NOMO-1 treated with DMSO at 0.1 percent for 48 hours (cell line): ENCODE results near the gene DGKB.

Source experiments
- DNase-seq: peaks from one replicate; lab custom pipeline; 2025; ENCODE audit not compliant: unreplicated experiment; lab: John Stamatoyannopoulos, UW

The DGKB gene

DNA sequence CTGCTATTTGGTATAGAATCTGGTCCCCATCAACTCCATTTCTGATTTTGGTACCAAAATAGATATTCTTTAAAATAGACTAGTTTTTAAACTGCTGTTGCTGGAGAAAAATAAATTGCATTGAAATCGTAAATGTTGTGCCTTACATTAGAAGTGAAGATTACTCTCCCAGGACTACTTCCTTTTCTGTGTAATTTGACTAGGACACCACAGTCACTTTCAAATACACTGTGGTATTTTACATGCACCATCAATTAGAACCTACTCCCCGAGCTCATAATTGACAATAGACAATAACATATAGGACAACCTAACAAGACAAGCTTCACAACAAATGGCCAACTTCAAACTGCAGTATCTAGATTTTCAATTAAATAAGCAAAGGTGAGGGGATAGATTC, 211.5 kb downstream of the DGKB start:
- peak; percentile 61 for DNase-seq

DNA sequence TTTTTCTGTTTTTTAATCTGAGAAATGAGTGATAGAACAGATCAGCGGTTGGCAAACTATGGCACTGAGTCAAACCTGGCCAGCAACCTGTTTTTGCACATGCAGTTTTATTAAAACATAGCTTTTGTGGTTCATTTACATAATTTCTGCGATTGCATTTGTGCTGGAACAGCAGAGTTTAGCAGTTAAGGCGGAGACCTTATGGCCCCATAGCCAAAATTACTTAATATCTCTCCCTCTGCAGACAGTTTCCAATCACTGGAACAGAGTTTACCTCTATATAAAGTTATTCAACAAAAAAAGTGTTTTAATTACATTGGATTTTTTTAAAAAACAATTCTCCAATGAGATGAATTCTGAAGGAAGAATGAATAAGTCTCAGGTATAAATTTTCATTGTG, 212.1 kb downstream of the DGKB start:
- peak; percentile 29 for DNase-seq

DNA sequence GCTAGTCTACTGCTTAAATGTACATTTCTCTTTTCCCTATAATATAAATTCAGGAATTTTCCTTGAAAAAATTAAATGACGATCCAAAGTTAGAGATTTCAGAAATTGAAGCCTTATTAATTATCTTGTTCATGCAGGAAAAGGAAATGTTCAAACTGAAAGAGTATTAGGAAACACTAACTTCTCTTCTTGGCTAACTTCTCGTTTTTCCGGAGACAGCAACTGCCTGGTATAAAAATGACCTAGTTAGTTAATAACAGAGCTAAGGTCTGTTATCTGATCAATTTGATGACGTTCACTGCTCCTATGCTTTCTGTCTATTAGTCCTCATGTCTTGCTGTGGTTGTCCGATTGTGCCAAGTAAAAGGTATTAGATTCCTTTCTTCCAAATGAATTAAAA, 212.5 kb downstream of the DGKB start:
- peak; percentile 83 for DNase-seq

DNA sequence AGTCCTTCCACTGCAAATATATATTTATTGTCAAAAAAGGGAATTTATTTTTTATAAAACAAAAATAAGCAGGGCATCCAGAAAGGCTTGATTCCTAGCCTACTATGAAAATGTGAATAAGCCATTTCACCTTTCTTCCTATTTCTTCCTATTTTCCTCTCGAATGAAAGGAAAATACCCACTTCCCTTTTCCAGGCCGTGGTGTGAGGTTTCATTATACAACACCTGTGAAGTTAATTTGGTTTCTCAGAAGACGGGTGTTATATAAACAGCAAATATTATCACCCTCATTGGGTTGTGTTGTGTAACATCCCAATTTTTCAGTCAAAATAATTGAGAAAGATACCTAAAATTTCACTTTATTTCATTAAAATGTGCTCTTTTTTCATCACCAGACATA, 214.3 kb downstream of the DGKB start:
- DNase-seq: no peak

DNA sequence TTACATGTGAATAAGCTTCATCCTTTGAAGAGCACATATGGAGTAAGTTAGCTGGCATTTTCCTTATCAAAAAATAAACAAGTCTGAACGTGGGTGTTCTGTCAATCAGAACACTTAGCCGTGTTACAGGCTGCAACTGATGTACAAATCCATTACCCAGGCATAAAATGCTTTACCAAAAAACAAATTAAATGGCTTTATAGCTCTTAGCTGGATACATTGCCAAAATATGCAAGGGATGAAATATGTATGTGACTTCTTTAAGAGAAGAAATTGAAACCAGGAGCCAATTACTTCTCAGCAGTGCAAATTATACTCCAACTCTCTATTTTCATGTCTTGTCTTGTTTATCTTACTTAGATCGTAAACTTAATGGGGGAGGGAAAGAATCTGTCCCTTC, 214.8 kb downstream of the DGKB start:
- no peak for DNase-seq

DNA sequence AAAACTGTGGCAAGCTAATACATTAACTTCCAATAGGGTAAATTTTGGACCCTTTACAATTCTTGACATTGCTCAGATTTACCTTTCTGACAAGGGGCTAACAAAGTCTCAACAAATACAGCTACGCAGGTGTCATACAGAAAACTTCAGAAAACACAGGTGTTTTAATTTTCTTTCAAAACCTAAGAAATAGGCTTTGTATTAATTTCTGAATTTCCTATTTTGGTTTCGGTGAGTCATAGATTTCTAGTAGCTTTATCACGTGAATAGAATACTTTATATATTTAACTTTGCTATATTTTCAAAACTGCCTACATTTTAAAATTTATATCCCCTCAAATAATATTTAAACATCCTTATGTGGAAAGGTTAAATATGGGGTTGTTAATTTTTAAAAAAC, 215.3 kb downstream of the DGKB start:
- DNase-seq: no peak

DNA sequence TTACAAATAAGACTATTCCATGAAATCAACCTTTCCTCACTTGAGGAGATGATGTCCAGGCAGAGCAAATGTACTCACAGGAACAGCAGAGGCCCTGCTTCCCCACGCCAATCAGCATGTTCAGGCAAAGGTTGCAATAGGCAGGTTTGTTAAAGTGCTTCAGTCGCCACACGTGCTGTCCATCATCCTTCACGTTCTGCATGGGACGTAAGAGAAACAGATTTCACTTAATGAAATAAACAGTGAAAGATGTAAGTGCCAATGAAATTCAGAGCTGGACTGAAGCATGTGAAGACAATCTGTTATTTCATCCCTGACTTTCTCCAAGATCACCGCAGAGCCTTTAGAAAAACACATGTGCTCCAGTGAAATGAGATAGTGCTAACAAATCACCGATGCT, 217.4 kb downstream of the DGKB start:
- no peak for DNase-seq

DNA sequence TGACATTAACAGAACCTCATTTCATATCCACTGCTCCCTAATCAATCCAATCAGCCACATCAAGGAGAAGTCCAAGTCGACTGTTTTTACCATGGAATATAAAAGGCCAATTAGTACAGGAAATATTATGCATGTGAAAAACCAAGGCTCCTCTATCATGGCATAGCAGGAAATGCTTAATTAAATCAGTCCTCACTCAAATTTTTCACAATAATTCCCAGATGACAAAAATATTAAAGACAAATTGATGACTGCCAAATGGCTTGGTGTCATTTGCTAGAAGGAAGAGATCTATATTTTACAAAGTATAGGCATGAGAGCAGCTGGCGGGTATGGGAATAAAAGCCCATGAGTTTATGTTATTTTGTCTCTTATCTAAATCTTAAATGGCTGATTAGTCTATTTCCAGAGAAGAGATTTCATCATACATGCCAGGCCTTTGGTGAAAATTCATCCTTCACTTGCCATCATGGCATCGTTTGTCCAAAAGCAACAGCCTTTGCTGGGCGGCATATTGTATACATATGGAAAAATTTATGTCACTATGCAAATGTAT, 219.6 kb downstream of the DGKB start:
- no peak for DNase-seq

DNA sequence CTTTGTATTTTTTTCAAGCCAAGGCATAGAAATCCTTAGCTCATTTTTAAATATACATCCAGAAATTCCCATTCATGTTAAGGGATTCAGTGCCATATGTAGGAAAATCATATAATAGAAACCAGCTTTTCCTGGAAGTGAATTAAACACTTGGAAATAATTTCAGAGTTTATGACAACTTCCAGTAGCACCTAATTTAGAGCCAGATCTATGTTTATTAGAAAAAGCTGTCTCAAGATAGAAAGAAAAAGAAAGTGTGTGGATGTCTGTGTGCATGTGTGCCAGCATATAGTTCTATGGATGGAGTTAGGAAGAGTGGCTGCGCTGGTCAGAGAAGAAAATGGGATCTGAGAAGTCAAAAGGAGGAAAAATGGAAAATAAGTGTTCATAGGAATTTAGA, 225.7 kb downstream of the DGKB start:
- no peak for DNase-seq

DNA sequence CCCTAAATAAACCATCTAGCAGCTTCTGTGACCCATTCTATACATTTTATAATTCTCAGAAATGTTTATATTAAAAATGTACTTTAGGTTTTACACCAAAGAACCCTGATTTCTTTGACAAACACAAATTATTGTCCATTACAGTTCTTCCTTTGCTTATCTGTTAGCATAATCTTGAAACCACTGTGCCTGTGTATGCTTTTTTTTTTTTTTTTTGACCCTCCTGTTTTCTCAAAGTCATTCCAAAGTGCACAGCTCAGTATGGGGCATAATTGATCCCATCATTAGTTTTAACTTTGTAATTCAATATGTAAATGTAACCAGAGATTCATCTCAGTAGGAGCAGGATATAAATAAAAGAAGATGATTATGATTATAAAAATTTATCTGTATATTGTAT, 229.3 kb downstream of the DGKB start:
- DNase-seq: no peak

DNA sequence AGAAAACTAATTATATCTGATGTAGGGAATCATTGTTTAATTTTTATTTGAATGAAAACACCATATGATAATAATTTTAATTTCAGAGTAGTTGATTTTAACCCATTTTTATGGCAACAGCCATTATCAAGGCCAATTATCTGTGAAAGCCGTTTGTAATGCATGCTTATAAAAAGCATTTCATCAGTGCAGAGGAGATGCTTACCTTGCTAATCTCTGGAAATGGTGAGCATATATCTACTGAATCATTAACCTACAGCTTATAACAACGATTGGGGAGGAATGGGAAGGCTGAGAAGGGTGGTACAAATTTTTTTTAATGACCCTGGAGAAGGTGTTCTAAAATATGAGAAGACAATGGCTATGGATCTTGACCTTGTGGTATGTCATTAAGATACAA, 235.6 kb downstream of the DGKB start:
- no peak for DNase-seq

DNA sequence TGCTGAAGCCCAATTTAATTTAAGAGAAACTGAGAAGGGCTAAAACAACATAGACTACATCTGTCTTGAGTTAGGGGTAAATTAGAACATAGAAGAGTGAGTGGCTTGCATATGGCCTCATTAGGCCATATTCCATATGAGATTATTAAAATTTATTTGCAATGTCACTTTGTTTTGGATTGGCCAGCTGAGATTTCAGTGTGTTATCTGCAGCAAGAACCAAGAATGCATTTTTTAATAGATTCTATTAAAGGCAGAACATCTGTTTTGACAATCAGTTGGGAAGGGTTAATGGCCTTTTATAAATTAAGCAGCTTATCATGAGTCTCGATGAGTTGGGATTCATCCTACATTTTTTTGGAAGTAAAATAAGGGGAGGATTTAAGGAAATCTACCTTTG, 236.2 kb downstream of the DGKB start:
- DNase-seq: no peak

DNA sequence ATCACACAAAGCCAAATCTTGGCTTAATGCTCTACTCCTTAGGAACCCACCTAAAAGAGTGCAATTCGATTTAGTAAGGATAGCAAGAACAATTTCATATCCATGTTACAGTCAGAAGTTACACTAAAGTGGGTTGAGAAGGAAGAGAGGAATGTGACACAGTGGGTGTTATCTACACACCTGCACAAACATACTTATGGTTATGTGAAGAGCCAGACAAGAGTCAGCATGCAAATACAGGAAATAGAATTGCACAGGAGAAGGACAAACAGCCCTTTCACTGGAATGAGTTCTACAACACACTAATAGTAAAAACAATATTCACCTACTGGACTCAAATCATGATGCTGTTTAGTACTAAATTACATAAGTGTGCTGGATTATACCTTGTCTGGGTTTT, 262.8 kb downstream of the DGKB start:
- DNase-seq: no peak

DNA sequence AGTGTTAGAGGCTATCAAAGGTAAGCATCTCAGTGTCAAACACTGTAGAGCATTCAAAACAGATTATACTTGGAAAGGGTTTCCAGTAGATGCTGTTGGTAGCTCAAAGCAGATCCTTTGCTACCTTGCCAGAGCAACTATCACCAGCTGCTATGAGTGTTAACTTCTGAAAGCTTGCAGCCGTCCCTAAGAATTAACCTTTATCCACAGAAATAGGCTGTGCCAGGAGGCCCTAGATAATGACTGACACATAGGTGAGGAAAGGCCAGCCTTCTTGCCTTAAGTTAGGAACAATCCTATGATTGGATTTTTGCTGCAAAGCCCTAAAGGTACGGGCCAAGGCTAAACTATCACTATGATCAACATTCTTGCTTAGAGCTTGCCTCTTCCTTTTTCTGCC, 263.2 kb downstream of the DGKB start:
- no peak for DNase-seq

DNA sequence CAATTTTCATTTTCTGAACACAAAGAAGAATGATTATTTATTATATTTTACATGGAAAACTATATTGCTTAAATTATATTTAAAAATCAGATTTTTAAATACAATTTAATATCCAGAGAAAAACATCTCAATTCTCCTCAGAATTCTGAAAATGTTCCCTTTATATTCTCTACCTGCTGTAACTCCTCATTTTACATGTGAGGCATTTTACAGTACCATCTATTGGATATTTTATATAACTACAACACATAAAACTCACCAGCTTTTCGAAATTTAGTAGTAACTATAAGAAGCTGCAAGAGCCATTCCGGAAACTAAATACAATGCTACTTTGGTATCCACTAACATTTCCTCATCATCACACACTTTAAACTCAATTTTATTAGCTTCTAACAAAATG, 264.6 kb downstream of the DGKB start:
- DNase-seq: no peak

DNA sequence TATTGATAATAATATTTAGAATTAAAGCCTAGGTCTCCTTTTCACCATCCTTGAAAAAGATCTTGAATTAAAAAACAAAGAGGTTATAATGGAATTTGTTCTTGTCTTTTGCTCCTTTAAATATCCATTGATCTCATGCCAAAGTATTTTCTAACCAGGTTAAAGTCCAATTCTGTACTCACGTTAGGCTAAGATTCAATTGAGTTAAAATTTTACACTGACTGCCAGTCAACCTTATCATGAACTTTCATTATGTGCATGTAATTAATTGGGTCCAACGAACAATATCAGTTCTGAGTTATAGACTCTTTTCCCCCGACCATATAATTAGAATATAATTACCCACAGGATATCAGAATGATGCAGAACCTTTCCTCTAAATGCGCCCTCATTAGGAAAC, 266.6 kb downstream of the DGKB start:
- no peak for DNase-seq

DNA sequence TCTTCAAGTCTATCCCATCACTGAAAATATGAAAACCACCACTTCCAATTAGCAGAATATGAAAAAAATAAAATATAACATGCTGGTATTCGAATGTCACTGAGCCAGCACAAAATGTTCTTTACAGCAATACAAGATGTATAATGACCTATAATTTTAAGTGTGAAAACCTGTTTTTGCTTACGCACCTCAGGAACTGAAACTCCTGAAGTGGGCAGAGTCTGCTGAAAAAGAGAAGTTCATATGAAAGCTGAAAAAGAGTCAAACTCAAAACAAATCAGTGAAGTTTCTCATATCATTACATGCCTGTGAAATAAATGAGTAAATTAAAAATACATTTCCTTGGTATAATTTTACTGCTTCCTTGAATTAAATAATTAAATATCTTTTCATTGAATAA, 272.5 kb downstream of the DGKB start:
- peak; percentile 80 for DNase-seq

DNA sequence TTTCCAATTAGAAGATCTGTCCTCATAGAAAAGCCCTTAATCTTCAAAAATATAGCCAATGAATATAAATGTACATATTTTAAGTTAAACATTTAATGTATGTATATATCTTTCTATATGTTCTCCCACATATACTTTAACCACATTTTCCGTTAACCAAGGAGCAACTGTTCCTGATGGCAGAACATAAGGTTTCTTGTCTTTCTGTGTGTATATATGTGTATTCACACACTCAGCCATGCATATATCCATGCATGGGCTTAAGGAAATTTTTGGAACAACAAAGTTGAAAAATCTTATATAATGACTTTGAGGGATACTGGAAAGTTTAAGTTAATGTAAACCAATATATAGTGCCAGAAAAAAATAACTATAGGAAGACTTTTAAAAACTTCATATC, 274.0 kb downstream of the DGKB start:
- no peak for DNase-seq

DNA sequence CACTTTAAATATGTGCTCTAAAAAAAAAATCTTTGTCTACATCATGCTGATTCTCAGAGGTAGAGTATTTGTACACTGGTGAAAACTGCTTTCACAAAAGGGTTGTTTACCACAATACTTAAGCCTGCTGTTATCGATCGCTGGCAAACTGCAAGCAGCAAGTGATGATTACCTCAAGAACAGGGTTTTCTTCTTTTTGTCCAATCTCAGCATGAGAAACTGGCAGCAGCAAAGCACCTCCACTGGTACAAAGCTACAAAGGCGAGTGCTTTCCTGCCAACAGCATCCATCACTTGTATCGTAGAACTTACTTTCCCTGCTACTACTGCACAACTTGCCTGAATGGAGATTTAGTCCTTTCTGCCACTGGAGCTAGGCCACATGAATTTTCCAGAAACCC, 276.5 kb downstream of the DGKB start:
- no peak for DNase-seq

DNA sequence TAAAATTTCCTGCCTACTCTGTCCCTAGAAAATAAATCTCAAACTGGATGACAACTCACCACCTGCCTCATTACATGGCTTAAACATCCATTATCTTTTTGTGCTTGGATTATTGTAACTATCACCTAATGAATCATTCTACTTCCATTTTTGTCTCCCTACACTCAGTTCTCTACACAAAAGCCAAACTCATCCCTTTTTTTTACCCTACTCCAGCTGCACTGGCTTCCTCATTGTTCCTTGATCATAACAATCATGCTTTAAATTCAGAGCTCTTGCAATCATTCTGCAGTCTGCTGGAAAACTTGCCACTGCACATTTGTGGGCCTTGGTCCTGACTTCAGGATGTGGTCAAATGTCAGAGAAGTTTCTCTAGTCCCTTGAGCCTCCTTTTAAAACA, 280.0 kb downstream of the DGKB start:
- no peak for DNase-seq

DNA sequence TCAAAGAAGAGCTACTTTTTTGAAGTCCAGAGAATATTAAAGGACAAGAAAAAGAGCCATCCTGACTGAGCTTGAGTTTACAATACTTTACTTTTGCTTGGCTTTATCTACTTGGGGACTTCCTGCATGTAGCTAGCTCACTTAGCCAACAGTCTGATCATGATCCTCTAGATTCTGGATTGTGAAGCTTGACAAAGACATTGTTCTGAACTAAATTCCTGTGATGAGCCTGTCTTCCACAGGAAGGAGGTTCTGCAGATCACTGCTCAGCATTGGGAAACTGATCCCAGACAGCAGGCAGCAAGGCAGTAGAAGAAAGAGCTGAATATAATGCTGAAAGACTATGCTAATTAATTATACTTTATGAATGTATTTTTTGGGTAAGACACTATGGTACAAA, 296.4 kb downstream of the DGKB start:
- no peak for DNase-seq

DNA sequence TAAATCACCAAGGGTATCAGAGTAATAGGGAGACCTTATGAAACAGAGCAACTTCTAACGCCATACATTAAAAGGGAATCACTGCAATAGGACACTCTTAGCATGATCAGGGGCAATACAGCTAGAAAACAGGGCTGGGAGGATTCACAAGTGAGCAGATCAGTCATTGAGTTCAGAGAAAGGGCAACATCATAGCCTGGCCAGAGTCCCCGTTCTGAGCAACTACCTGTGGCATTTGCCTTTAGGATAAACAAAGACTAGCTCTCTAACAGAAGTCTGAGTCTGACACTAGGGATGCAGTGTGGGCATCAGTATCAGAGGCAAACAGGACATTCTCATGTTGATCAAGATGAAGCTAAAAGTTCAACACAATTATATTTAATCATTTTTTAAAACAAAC, 297.9 kb downstream of the DGKB start:
- DNase-seq: no peak

DNA sequence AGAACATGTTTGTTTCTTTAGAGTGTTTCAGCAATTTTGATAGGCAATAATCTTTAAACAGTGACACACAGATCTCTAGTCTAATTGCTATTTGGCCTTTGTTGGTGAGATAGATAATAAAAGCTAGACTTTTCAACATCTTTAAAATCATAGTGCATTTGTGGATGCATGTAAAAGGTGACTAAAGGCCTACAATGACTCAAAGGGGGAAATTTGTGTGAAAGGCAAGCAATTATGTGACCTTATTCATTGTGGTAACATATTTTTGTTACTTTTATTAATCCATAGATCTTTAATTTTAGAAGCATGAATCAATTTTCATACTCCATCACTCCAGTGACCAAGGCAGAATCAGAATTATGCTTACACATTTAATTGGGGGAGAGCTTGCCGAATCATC, 299.7 kb downstream of the DGKB start:
- DNase-seq: no peak

DNA sequence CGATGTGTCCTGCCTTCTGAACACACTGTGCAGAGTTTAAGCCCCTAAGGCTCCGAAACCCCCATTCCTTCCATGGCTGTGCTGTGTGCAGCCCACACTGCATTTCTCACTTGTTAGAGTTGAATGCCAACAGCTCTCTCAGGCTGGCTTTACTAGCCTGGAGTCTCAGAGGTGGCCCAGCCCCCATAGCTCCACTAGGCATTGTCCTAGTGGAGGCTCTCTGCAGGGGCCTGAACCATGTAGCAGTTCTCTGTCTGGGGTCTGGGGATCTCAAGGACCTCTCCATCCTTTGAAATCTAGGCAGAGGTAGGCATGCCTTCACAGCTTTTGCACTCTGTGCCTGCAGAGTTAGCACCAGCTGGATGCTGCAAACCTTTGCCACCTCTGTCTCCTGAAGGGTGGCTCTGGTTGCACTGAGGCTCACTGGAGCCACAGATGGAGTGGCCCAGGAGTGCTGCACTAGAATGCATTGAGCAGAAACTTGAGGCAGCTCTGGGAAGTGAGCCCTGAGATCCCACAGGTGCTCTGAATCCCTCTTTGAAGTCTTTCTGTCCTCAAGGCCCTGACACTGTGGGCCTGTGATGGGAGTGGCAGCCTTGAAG, 301.7 kb downstream of the DGKB start:
- DNase-seq: no peak
